GM11168 (cell line): ENCODE results near the gene TTC21A.
"Not testable (repeated sequence)": the region's sequence is repeated elsewhere in the genome, so short reads cannot be mapped to it uniquely, and the experiment has no call there.

ENCODE experiments used
- in situ Hi-C: fragments of 300-500 bp; cut with MboI; formaldehyde crosslinking; loops from one replicate; pipeline ENCODE4 v1.12.0; 2022; ENCODE audit warnings: low sequenced_read_pairs; ENCODE audit not compliant: unreplicated experiment

Gene TTC21A

GRCh38 chr3:39168156-39168780 is 60.8 kb downstream of the TTC21A start:
- in situ Hi-C loops: no loop called here

- in situ Hi-C loops: no loop called here
Measured at GRCh38 chr3:39169712-39170111, 62.2 kb downstream of the TTC21A start.

GRCh38 chr3:39170461-39170860 is 63.0 kb downstream of the TTC21A start:
- in situ Hi-C loops: no loop called here

DNA sequence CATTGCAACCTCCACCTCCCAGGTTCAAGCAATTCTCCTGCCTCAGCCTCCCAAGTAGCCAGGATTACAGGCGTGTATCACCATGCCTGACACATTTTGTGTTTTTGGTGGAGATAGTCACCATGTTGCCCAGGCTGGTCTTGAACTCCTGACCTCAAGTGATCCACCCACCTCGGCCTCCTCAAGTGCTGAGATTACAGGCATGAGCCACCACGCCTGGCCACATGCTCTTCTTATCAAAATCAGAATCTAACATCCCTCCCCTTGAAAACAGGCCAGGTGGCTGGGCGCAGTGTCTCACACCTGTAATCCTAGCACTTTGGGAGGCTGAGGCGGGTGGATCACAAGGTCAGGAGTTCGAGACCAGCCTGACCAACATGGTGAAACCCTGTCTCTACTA is 63.4 kb downstream of the TTC21A start:
- in situ Hi-C loops: not testable (repeated sequence)

- in situ Hi-C loops: no loop called here
Measured at GRCh38 chr3:39171860-39172259, 64.4 kb downstream of the TTC21A start.

- in situ Hi-C loops: no loop called here
Measured at GRCh38 chr3:39173318-39174125, 66.0 kb downstream of the TTC21A start.

GRCh38 chr3:39176025-39176714 is 68.7 kb downstream of the TTC21A start:
- in situ Hi-C loops: no loop called here

GRCh38 chr3:39177708-39178332 is 70.3 kb downstream of the TTC21A start:
- in situ Hi-C loops: no loop called here

DNA sequence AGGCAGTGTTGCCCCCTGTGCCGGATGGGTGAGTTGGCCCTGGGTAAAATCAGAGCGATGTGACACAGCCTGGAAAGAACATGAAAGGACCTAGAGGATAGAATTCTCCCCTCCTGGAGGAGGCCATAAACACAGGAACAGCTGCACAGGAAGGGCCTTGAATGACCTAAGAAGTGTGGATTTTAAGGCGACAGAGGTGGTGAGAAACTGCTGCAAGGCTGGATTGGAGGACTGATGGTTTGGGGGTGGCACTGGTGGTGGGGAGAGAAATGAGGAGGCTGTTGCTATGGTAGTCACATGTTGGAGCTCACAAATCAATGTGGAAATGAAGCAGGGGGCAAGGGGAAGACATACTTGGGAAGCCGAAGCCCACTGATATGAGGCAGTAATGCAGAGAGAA is 71.1 kb downstream of the TTC21A start:
- in situ Hi-C loops: no loop called here

DNA sequence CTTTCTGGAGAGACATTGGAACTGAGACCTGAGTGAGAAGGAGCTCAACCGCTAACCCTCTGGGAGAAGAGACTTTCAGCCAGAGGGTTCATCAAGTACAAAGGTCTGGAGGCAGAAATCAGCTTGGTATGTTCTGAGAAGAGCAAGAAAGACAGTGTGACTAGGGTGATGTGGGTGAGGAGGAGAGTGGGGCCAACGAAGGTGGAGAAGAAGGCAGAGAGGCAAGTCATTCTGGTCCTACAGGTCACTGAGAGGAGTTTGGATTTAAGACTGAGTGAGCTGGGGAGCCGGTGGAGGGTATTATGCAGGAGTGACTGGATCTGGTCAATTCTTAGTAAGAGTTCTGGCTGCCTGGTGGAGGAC is 72.7 kb downstream of the TTC21A start:
- in situ Hi-C loops: no loop called here

DNA sequence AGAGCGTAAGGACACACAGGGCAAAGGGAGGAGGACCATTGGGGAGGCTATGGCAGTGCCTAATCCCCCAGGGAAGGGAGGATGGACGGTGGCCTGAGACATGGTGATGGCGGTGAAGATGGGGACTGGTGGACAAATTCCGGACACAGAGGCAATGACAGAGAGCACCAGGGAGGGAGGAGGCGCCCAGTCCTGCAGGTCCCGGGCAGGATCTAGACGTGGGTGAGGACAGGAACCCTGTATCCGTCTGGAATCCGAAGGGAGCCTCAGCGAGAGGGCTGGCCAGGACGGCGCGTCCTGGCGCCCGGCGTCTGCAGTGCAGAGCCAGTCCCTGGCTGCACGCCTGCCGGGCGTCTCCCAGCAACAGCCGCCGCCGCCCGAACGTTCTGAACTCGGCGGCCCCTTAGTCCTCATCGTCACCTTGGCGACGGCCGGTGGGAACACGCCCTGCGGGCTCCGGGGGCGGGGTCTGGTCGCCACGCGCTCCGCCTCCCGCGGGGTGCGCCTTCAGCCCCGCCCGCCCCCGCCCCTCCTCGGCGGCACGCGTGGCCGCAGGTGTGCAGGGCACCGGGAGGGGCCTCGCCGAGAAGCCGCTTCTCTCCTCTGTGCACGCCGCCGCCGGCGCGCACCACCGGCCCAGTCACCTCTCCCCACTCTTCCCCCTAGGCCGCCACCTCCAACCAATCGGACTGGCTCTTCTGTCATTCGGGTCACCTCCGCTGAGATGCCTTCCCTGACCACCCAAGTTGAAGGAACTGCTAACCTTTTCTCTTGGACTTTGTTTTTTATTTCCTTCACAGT is 73.3 kb downstream of the TTC21A start:
- in situ Hi-C loops: no loop called here

GRCh38 chr3:39181408-39182335 is 74.2 kb downstream of the TTC21A start:
- in situ Hi-C loops: no loop called here

GRCh38 chr3:39183211-39184080 is 76.0 kb downstream of the TTC21A start:
- in situ Hi-C loops: no loop called here

DNA sequence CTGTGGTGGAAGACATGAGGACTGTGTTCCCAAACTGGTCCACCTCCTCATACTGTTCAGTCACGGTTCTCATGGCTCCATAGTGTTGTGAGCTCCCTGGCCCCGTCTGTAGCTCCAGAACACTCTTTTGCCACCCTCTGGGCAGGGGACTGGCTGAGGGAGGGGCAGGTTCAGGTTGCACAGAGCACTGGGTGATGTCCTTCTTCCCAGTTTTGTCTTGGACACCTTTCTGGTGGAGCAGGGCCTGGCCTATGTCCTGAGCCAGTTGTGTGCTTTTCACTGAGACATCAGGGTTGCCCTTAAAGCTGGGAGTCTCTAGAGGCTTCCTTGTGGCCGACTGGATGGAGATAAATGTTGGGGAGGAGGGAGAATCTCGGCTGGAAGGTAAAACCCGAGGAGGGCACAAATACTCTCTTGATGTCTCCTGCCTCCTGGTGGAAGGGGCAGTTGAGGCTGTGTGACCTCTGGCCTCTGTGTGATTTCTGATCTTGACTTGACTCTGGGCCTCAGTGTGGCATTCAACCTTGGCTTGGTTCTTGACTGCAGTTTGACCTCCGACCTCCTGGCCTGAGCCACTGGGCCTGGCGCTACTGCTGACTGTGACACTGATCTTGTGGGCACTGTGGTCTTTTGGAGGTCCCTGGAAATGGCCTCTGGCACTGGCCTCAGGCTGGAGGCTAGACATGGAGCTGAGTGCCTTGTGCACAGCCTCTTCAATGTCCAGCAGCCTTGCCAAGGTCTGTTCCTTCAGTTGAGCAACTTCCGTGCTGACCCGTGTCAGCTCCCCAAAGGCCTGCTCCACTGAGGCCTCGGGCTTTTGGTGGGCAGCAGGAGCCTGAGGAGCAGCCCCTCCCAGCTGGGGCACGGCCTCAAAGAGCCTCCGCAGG is 76.8 kb downstream of the TTC21A start:
- in situ Hi-C loops: no loop called here

- in situ Hi-C loops: no loop called here
Measured at GRCh38 chr3:39184968-39185285, 77.4 kb downstream of the TTC21A start.

DNA sequence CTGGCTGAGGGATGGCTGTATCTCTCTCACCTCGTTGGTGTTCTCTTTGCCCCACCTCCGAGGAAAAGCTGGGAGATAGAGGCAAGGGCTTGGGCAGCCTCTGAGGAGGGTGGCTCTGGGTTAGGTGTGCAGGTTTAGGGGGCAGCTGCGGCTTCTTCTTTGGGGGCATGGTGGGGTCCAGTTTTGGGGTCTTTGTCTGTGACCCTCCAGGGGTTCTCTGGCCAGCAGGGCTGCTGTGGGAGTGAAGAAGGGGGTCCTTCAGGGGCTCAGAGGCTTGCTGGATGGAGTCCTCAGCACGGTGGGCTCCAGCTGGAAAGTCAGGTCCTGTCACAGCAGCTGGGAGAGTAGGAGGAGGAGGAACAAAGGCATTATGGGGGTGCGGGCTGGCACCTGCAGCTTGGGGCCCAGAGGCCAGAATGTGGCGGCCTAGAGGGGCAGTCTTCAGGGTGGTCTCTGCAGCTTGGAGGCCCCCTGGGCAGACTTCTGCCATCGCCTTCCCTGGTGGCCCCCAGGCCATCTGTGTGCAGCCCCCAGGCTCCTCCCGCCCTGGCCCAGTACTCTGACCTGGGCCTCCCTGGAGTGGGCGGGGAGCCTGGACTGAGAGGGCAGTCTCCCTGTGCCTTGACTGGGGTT is 78.0 kb downstream of the TTC21A start:
- in situ Hi-C loops: no loop called here
